COLO668 (cell line): ENCODE results near the gene PCBP2.

Source experiments
- DNase-seq: peaks from one replicate; lab custom pipeline; 2025; ENCODE audit not compliant: unreplicated experiment; lab: John Stamatoyannopoulos, UW

PCBP2 gene

GRCh38 chr12:53506881-53507602 is 55.1 kb downstream of the PCBP2 start, which contains the start of gene NPFF:
NPFF (minus strand) TSS chr12:53507484; CDS start chr12:53507474, 10 bp downstream.
- no peak for DNase-seq

DNA sequence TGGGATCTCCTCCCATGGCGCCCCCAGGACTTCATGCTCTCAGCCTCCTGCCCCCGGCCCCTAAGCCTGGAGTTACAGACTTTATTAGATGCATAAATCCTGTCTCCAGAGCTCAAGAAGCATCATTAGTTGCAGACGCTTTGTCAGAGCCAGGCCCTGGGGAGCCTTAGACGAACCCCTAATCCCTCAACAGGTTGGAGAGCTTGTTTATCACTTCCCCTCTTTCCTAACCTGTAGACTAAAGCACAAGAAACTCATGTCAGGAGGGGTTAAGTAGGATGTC is 55.6 kb downstream of the PCBP2 start:
- no peak for DNase-seq

DNA sequence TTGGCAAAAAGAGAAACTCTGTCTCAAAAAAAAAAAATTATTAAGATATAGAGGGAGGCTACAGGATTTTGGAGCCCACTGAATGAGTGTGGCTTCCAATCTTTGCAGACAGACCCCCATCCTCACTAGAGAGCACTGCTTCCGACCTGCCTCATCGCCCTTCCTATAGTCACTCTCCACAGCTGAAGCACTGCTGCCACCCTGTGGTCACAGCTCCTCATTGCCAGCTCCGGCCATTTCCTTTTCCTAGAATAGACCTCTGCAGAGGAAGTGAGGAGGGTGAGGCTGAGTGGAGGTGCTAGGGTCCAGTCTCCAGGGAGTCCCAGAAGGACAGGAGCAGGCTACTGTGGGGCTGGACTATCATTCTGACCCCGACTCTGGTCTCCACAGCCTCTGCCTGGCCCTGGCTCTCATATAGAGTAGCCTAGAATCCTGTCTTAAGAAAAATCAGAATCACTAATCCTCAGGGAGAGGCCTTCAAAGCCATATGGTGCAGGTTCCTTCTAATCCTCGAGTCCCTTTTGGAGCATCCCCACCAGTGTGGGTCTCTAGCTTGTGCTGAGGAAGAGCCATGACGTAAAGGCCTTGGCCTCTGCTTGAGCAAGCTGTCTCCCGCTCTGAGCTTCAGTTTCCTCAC is 56.8 kb downstream of the PCBP2 start:
- DNase-seq = peak; percentile 65

DNA sequence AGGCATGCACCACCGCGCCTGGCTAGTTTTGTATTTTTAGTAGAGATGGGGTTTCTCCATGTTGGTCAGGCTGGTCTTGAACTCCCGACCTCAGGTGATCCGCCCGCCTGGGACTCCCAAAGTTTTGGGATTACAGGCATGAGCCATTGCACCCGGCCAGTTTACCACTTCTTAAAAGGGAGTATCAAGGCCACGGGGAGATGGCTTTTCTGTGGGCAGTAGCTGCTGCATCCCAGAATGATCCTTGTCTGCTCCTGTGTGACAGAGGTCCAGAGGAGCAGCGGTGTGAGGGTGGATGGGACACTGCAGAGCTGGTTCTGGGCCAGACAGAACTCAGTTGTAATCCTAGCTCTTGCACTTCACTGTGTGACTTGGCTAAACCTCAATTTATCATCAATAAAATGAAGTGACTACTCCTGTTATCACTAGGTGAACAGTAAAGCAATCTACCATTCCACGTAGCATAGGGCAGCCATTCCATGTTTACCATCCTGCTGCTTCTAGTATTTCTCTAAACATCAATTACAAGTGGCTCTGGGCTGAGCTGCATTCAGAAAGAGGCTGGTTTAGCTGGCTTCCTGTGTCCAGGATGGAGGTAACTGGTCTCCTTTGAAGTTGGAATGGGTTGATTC is 58.4 kb downstream of the PCBP2 start:
- DNase-seq = no peak

DNA sequence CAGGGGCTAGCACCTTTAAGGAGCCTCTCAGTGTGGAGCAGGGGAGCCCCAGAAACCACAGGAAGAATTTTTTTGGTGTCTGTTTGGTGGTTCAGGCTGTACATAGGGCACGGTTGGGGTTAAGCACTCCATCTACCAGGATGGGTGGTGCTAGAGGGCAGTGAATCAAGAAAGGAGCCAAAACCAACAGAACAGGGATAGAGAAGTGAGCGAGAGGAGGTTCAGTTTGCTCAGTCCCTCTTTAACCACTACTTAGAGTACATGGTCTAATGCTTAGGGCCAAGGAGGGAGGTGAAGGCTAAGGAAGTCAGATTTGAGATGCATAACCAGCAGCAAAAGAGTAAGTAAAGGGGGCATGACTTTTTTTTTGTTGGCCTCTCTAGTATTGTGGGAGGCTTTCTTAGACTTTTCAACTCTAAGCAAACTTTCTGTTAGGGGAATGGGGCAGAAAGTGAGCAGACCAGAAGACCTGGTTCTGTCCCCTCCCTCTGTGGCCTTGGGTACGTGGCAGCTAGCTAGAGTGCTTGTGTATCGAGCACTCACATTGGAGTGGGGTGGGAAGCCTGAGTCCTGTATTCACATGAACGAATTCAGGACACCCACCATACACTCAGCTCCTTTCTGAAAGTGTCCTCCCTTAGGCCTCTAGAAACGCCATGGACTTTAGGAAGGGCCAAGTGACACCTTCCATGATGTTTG is 62.0 kb downstream of the PCBP2 start:
- no peak for DNase-seq

DNA sequence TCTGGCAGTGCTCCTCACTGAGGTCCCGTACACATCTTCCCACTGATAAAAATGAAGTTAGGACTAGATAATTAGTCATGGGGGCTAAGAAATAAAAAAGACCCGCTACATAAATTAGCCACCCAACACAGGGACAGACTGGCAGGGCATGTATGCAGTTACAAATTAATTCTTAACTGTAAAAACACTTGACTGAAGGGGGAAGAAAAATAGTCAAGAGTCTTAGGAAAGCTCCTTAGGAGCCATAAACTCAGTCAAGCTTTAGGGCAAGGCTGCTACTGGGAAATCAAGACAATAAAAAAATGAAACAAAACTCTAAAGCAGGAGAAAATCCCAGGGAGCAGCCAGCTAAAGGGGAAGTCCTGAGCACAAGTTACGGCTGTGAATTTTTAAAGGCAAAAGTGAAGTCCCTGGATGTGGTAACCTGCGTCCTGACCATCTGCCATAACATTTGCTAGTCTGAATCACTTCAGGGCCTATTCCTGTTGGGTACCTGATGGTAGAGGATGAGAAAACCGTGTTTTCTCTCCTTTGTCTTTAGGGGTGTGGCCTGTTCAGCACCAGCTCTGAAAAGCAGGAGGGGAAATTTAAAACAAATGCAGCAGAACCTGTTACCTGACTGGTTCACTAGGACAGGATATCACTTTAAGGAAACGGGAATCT is 62.9 kb downstream of the PCBP2 start:
- DNase-seq = no peak

DNA sequence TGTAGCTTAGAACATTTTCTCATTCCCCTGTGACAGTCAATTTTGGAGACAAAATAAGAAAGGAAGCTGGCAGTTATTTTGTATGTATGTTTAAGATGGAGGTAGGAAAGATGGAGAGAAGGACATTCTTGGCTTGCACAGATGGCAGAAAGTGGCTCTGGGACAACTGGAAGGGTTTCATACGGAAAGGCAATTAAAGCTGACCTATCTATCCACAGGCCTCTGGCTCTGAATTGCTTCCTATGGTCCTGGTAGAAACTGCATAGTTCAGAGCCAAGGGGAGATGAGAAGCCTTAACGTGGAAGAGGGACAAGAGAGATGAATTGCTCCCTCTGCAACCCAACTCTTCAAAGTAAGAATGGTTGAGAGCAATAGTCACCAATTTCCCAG is 63.4 kb downstream of the PCBP2 start:
- no peak for DNase-seq

DNA sequence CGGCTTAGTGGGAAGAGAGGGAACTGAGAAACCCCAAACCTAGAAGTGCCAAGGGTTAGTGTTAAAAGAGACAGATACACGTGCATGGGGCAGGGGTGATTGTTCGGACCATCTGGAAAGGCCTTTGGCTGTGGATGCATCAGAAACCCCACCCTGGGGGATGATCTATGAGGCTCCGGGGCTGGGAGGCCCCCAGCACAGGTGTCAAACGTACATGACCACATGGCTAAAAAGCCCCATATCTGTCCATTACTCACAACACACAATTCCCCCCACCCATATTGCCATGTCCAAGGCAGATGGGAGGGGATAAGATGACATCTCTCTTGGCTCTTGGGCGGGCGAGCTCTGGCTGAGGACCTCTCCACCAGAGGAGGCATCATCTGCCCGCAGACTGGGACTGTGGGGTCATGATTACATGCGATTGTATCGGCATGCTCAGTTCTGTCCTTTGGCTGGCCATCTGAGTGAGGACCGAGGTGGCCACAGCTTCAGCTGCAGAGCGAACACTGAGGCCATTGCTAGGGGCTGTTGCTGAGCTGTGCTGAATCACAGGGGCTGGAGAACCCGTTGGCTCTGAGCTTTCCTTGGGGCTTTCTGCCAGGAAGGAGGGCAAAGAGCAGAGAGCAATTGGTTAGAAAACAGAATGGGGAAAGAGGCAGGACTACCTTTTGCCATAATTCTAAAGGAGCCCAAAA is 65.0 kb downstream of the PCBP2 start:
- DNase-seq = no peak

DNA sequence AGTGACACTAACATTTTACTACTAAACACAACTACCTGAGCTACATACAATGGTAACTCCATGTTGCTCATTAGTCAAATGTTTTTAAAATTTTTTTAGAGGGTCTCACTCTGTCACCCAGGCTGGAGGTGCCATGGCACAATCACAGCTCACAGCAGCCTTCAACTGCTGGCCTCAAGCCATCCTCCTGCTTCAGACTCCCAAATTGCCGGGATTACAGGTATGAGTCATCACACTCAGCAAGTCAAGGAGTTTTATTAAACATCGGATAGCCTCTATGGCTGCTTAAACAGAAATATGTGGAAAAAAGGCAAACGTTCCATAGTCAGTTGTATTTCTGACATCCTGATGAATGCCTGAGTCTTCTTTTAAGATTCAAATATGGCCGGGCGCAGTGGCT is 66.5 kb downstream of the PCBP2 start:
- no peak for DNase-seq

GRCh38 chr12:53523131-53523530 is 71.2 kb downstream of the PCBP2 start:
- no peak for DNase-seq

- DNase-seq = no peak
Observed at GRCh38 chr12:53524476-53524875, 72.6 kb downstream of the PCBP2 start.

DNA sequence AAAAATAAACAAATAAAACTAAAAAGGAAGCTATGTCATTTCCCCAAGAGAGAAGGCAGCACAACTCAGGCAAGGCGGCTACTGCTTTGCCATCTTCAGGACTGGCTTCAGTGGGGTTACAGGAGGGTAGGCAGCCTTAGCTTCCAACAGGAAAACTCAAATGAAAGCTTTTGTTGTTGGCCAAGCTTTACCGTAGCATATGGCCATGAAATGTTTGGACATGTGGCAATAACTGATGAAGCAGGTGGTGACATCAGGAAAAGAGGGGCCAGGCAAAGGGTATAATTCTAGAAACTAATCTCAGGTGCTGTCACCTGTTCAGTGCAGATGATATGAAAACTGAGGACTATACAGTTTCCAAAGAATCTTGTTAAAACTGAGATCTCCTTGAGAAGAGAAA is 78.2 kb downstream of the PCBP2 start:
- no peak for DNase-seq
